Skeletal muscle tissue (tissue), 4 donors: ENCODE results near the gene CDKN1C. TPM values are rescaled to one million over a fixed set of nuclear protein-coding genes. Genes with fewer than 3 reads are reported as not detected.
A peak's percentile ranks its signal among the peaks of the same experiment; 100 is the strongest.
"Not testable (repeated sequence)": the region's sequence is repeated elsewhere in the genome, so short reads cannot be mapped to it uniquely, and the experiment has no call there.

ENCODE experiments used
- H3K27ac ChIP-seq: one replicate; pipeline ENCODE4 v1.7.0; 2013; ENCODE audit warnings: mild to moderate bottlenecking, low read depth, low read length, inconsistent platforms
- H3K27me3 ChIP-seq, 3 donors: one replicate each; pipeline ENCODE4 v1.7.0; 2013; ENCODE audit warnings: low read length in 3 of 3; ENCODE audit not compliant: control insufficient read depth in 3 of 3, insufficient read depth in 3 of 3
- H3K36me3 ChIP-seq, 3 donors: one replicate each; pipeline ENCODE4 v1.7.0; 2013; ENCODE audit warnings: low read length in 3 of 3; ENCODE audit not compliant: control insufficient read depth in 3 of 3, insufficient read depth in 3 of 3
- H3K4me1 ChIP-seq, 3 donors: one replicate each; pipeline ENCODE4 v1.7.0; 2013; ENCODE audit warnings: low read length in 3 of 3, mild to moderate bottlenecking in 3 of 3; ENCODE audit not compliant: control insufficient read depth in 3 of 3, insufficient read depth in 3 of 3
- H3K4me3 ChIP-seq, 3 donors: one replicate each; pipeline ENCODE4 v1.7.0; 2013; ENCODE audit warnings: low read length in 3 of 3
- H3K9ac ChIP-seq, 3 donors: one replicate each; pipeline ENCODE4 v1.7.0; 2013; ENCODE audit warnings: low read length in 3 of 3, mild to moderate bottlenecking in 3 of 3, moderate library complexity in 2 of 3, low read depth in 1 of 3
- H3K9me3 ChIP-seq, 3 donors: one replicate each; pipeline ENCODE4 v1.7.0; 2013; ENCODE audit warnings: low read length in 3 of 3; ENCODE audit not compliant: control insufficient read depth in 3 of 3
- total RNA-seq: library from RNA; depleted of rRNA; stranded (reverse); fragments of >200 nt; gene quantifications from one replicate; pipeline ENCODE4 v1.2.3, GENCODE V29; 2014
- donor health status: Osteomylitis.

CDKN1C gene
- total RNA-seq, 1 donor from 2014 or later, result 209 TPM

GRCh38 chr11:2909133-2909902, 23.7 kb upstream of the CDKN1C start:
- peaks cover 0 to 34% (median 32%) of the 10 kb centered on the region in 3 donors for H3K27me3 ChIP-seq
- H3K4me3 ChIP-seq, result no peak overlapping the region
- H3K4me1 ChIP-seq, result peaks cover 0 to 2% (median under 1%) of the 10 kb centered on the region in 3 donors
- H3K9me3 ChIP-seq, result peaks cover 0 to 3% (median 2%) of the 10 kb centered on the region in 3 donors
- no peak overlapping the region for H3K27ac ChIP-seq
- peaks cover 0 to 1% (median 0%) of the 10 kb centered on the region in 3 donors for H3K36me3 ChIP-seq
- H3K9ac ChIP-seq, result no peak overlapping the region

GRCh38 chr11:2908130-2908529, 22.6 kb upstream of the CDKN1C start:
- H3K27me3 ChIP-seq, result peaks cover 0 to 37% (median 36%) of the 10 kb centered on the region in 3 donors
- H3K27ac ChIP-seq, result no peak overlapping the region
- no peak overlapping the region for H3K9ac ChIP-seq
- H3K36me3 ChIP-seq, result peaks cover 0 to 1% (median 0%) of the 10 kb centered on the region in 3 donors
- H3K4me1 ChIP-seq, result peaks cover 1 to 5% (median 3%) of the 10 kb centered on the region in 3 donors
- H3K4me3 ChIP-seq, result no peak overlapping the region
- H3K9me3 ChIP-seq, result peaks cover 0 to 3% (median 2%) of the 10 kb centered on the region in 3 donors

GRCh38 chr11:2905299-2905698, 19.7 kb upstream of the CDKN1C start:
- not testable (repeated sequence) for H3K27ac ChIP-seq, H3K9ac ChIP-seq, H3K36me3 ChIP-seq, H3K9me3 ChIP-seq, H3K4me3 ChIP-seq
- peaks cover 11 to 21% (median 17%) of the 10 kb centered on the region in 3 donors for H3K4me1 ChIP-seq
- peaks cover 0 to 43% (median 40%) of the 10 kb centered on the region in 3 donors for H3K27me3 ChIP-seq

- Histone ChIP-seq H3K27me3 (peaks cover 0 to 36% (median 35%) of the 10 kb centered on the region in 3 donors), H3K9me3 (peaks cover 0 to 3% (median 2%) of the 10 kb centered on the region in 3 donors)
Measured at GRCh38 chr11:2904153-2905052, 18.8 kb upstream of the CDKN1C start.

GRCh38 chr11:2903672-2904011, 18.1 kb upstream of the CDKN1C start:
- Histone ChIP-seq H3K4me1 (peaks cover 23 to 35% (median 26%) of the 10 kb centered on the region in 3 donors), H3K9me3 (peaks cover 0 to 3% (median 2%) of the 10 kb centered on the region in 3 donors), H3K27me3 (peaks cover 0 to 30% (median 30%) of the 10 kb centered on the region in 3 donors), H3K9ac (no peak overlapping the region), H3K27ac (no peak overlapping the region), H3K4me3 (no peak overlapping the region), H3K36me3 (peaks cover 0 to 1% (median 0%) of the 10 kb centered on the region in 3 donors)

More at GRCh38 chr11:2904153-2905052, 18.8 kb upstream of the CDKN1C start:
- H3K9ac ChIP-seq, result no peak overlapping the region
- peaks cover 16 to 28% (median 21%) of the 10 kb centered on the region in 3 donors for H3K4me1 ChIP-seq
- H3K27ac ChIP-seq, result no peak overlapping the region
- H3K4me3 ChIP-seq, result no peak overlapping the region
- peaks cover 0 to 1% (median 0%) of the 10 kb centered on the region in 3 donors for H3K36me3 ChIP-seq

- Histone ChIP-seq H3K27me3 (peaks cover 0 to 25% (median 24%) of the 10 kb centered on the region in 3 donors), H3K9ac (peak overlapping the region in 2 of 3 donors; percentile 56 to 78), H3K36me3 (peaks cover 0 to 1% (median 0%) of the 10 kb centered on the region in 3 donors), H3K27ac (no peak overlapping the region), H3K9me3 (peaks cover 0 to 3% (median 2%) of the 10 kb centered on the region in 3 donors), H3K4me3 (peak overlapping the region in 2 of 3 donors; percentile 54 to 77), H3K4me1 (peaks cover 24 to 42% (median 26%) of the 10 kb centered on the region in 3 donors)
Measured at GRCh38 chr11:2902784-2903671, 17.5 kb upstream of the CDKN1C start.

GRCh38 chr11:2901854-2902783, 16.5 kb upstream of the CDKN1C start:
- peak overlapping the region in 2 of 3 donors; percentile 60 to 78 for H3K9ac ChIP-seq

GRCh38 chr11:2901196-2901796, 15.7 kb upstream of the CDKN1C start:
- Histone ChIP-seq H3K36me3 (peaks cover 0 to 1% (median 0%) of the 10 kb centered on the region in 3 donors), H3K4me1 (peaks cover 24 to 42% (median 26%) of the 10 kb centered on the region in 3 donors), H3K27me3 (peaks cover 0 to 20% (median 15%) of the 10 kb centered on the region in 3 donors), H3K27ac (peak overlapping the region; percentile 55), H3K4me3 (peak overlapping the region in 2 of 3 donors; percentile 32 to 58), H3K9me3 (no peaks in the 10 kb centered on the region), H3K9ac (peak overlapping the region in 2 of 3 donors; percentile 60 to 74)

More at GRCh38 chr11:2901854-2902783, 16.5 kb upstream of the CDKN1C start:
- H3K36me3 ChIP-seq, result peaks cover 0 to 1% (median 0%) of the 10 kb centered on the region in 3 donors
- H3K9me3 ChIP-seq, result no peaks in the 10 kb centered on the region
- H3K4me1 ChIP-seq, result peaks cover 24 to 42% (median 26%) of the 10 kb centered on the region in 3 donors
- peaks cover 0 to 20% (median 15%) of the 10 kb centered on the region in 3 donors for H3K27me3 ChIP-seq
- peak overlapping the region; percentile 55 for H3K27ac ChIP-seq
- peak overlapping the region; percentile 54 to 77 (median 76) for H3K4me3 ChIP-seq
